Osteoblast (primary cell): ENCODE measurements around the gene SFI1. TPM values are rescaled to one million over a fixed set of nuclear protein-coding genes. Genes with fewer than 3 reads are reported as not detected.

Experiments
- DNase-seq: peaks from one replicate; pipeline ENCODE4 v3.0.0; 2011; ENCODE audit warnings: low spot score, mixed read lengths; ENCODE audit not compliant: insufficient read length; ENCODE audit errors: missing footprints
- H2AFZ ChIP-seq: 2 replicates; pipeline ENCODE4 v1.6.0; 2011; ENCODE audit warnings: mild to moderate bottlenecking, low read length
- H3K27ac ChIP-seq: 2 replicates; pipeline ENCODE4 v1.5.1; 2011; ENCODE audit warnings: mild to moderate bottlenecking, low read depth, low read length, moderate library complexity
- H3K27me3 ChIP-seq: 2 replicates; pipeline ENCODE4 v1.6.0; 2012; ENCODE audit warnings: mild to moderate bottlenecking, control low read depth, inconsistent platforms, low read length, moderate library complexity; ENCODE audit not compliant: insufficient read depth
- H3K36me3 ChIP-seq: 2 replicates; pipeline ENCODE4 v1.5.1; 2011; ENCODE audit warnings: mild to moderate bottlenecking, low read length, control low read depth, moderate library complexity; ENCODE audit not compliant: insufficient read depth
- H3K4me1 ChIP-seq: 2 replicates; pipeline ENCODE4 v1.5.1; 2011; ENCODE audit warnings: mild to moderate bottlenecking, low read length, control low read depth, moderate library complexity; ENCODE audit not compliant: insufficient read depth
- H3K4me2 ChIP-seq: 2 replicates; pipeline ENCODE4 v1.6.0; 2011; ENCODE audit warnings: mild to moderate bottlenecking, low read length; ENCODE audit not compliant: insufficient read depth
- H3K4me3 ChIP-seq: fragments of 200-600 bp; sonication (generic); 3 replicates; pipeline ENCODE4 v1.5.1; 2012; ENCODE audit warnings: mild to moderate bottlenecking, low read length, inconsistent platforms; ENCODE audit not compliant: insufficient read depth
- H3K79me2 ChIP-seq: 2 replicates; pipeline ENCODE4 v1.6.0; 2012; ENCODE audit warnings: mild to moderate bottlenecking, low read length, control low read depth, inconsistent platforms; ENCODE audit not compliant: insufficient read depth
- H3K9me3 ChIP-seq: 2 replicates; pipeline ENCODE4 v1.5.1; 2011; ENCODE audit warnings: low read depth, low read length, control low read depth
- H4K20me1 ChIP-seq: 2 replicates; pipeline ENCODE4 v1.6.0; 2012; ENCODE audit warnings: mild to moderate bottlenecking, low read length, control low read depth; ENCODE audit not compliant: insufficient read depth
- total RNA-seq: library from RNA; depleted of rRNA; stranded (reverse); fragments of >200 nt; gene quantifications from 2 replicates; pipeline ENCODE4 v1.2.3, GENCODE V29; 2012
- TF ChIP-seq, protein P1 (sequence below): IDR thresholded peaks from 2 replicates; pipeline ENCODE4 v1.5.1; 2011; ENCODE audit warnings: mild to moderate bottlenecking, low read depth, low read length, moderate library complexity; ENCODE audit errors: extremely low read depth

Gene SFI1
- total RNA-seq, 1 donor = 16.6 TPM

DNA sequence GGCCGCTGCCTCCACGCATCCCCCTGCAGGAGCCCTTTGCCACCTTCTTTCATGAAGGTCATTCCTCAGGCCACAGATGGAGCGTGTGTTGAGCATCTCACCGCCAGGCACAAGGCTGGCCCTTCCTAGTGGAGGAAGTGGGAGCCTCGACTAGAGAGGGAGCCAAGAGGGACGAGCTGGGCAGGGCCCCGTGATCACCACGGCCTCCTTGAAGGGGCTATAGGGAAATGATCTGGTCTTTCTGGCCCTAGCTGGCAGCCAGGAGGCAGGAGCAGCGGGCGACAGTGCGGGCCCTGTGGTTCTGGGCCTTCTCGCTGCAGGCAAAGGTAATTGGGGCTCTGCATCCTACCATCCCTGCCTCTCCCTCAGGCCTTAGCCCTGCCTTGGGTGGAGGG, 116.6 kb downstream of the SFI1 start:
- Histone ChIP-seq H4K20me1 (no peaks in the 10 kb centered on the region), H2AFZ (no peak overlapping the region), H3K9me3 (no peaks in the 10 kb centered on the region), H3K4me2 (no peak overlapping the region), H3K4me1 (peaks cover 6% of the 10 kb centered on the region), H3K4me3 (no peak overlapping the region), H3K79me2 (no peaks in the 10 kb centered on the region), H3K36me3 (peaks cover 12% of the 10 kb centered on the region), H3K27me3 (no peaks in the 10 kb centered on the region), H3K27ac (no peak overlapping the region)
- TF ChIP-seq, protein P1, sequence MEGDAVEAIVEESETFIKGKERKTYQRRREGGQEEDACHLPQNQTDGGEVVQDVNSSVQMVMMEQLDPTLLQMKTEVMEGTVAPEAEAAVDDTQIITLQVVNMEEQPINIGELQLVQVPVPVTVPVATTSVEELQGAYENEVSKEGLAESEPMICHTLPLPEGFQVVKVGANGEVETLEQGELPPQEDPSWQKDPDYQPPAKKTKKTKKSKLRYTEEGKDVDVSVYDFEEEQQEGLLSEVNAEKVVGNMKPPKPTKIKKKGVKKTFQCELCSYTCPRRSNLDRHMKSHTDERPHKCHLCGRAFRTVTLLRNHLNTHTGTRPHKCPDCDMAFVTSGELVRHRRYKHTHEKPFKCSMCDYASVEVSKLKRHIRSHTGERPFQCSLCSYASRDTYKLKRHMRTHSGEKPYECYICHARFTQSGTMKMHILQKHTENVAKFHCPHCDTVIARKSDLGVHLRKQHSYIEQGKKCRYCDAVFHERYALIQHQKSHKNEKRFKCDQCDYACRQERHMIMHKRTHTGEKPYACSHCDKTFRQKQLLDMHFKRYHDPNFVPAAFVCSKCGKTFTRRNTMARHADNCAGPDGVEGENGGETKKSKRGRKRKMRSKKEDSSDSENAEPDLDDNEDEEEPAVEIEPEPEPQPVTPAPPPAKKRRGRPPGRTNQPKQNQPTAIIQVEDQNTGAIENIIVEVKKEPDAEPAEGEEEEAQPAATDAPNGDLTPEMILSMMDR = no peak
- peak; percentile 53 for DNase-seq

DNA sequence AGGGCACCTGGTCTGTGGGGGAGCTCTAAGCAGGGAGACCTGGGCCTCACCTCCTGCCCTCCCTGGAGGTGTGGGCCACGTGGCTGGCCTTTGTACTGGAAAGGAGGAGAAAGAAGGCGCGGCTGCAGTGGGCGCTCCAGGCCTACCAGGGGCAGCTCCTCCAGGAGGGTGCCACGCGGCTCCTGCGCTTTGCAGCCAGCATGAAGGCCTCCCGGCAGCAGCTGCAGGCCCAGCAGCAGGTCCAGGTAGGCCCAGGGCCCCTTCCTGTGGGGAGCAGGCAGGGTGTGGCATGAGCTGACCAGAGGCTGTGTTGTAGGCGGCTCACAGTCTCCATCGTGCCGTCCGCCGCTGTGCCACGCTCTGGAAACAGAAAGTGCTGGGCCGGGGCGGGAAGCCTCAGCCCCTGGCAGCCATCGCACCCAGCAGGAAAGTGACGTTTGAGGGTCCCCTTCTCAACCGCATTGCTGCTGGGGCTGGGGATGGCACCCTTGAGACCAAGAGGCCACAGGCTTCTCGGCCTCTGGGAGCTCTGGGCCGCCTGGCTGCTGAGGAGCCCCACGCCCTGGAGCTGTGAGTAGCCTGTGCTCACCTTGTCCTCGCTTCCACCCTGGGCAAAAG, 117.1 kb downstream of the SFI1 start:
- Histone ChIP-seq H3K4me2 (no peak overlapping the region), H2AFZ (no peak overlapping the region), H3K27me3 (no peaks in the 10 kb centered on the region), H3K79me2 (no peaks in the 10 kb centered on the region), H3K4me1 (peaks cover 6% of the 10 kb centered on the region), H3K36me3 (peaks cover 15% of the 10 kb centered on the region), H3K9me3 (no peaks in the 10 kb centered on the region), H4K20me1 (peaks cover under 1% of the 10 kb centered on the region), H3K4me3 (no peak overlapping the region), H3K27ac (no peak overlapping the region)
- DNase-seq = peak; percentile 71
- TF ChIP-seq, protein P1 = no peak

DNA sequence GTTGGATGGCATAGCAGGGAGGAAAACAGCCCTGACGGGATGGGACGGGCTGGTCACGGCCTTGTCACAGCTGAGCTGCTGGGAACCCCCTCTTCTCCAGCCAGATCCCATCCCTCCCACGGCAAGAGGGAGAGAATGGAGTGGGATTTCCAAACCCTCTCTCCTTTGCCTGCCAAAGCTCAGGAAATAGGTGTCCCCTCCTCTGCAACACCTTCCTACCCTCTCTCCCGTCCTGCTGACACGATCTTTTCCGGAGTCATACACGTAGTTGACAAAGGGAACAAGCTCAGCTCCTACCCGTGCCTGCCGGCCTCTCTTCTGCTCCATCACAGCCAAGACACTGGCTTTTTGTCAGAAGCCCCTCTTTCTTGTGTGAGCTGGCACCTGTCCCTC, 117.6 kb downstream of the SFI1 start:
- H3K4me1 ChIP-seq = peaks cover 6% of the 10 kb centered on the region
- H3K4me2 ChIP-seq = no peak overlapping the region
- no peak overlapping the region for H3K27ac ChIP-seq
- DNase-seq = peak; percentile 69
- H2AFZ ChIP-seq = no peak overlapping the region
- peaks cover 5% of the 10 kb centered on the region for H4K20me1 ChIP-seq
- no peaks in the 10 kb centered on the region for H3K79me2 ChIP-seq
- H3K27me3 ChIP-seq = no peaks in the 10 kb centered on the region
- TF ChIP-seq, protein P1 = no peak
- H3K4me3 ChIP-seq = no peak overlapping the region
- H3K36me3 ChIP-seq = peaks cover 20% of the 10 kb centered on the region
- no peaks in the 10 kb centered on the region for H3K9me3 ChIP-seq

DNA sequence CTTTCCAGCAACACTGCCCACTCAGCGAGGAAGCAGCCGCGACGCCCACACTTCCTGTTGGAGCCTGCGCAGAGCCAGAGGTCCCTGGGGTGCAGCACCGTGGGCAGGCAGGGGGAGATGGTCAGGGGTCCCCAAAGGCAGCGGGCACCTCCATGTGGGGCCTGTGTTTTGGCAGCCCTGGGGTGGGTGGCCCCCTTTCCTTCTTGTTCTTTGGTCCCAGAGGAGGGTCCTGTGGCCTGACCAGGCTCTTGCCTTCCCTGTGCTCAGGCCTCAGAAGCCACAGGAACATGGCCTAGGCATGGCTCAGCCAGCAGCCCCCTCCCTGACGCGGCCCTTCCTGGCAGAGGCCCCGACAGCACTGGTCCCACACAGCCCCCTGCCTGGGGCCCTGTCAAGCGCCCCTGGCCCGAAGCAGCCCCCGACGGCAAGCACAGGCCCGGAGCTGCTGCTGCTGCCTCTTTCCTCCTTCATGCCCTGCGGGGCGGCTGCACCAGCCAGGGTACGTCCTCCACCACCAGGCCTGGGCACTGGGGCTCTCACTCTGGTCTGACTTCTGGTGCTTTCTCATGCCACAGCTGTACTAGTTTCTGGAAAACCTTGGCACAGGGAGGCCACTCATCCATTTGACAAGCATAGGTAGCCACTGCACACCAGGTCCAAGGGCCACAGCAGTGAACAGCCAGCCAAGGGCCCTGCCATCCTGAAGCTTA, 118.6 kb downstream of the SFI1 start:
- H3K9me3 ChIP-seq = no peaks in the 10 kb centered on the region
- H4K20me1 ChIP-seq = peaks cover 6% of the 10 kb centered on the region
- no peaks in the 10 kb centered on the region for H3K27me3 ChIP-seq
- peaks cover 30% of the 10 kb centered on the region for H3K36me3 ChIP-seq
- H2AFZ ChIP-seq = no peak overlapping the region
- no peak overlapping the region for H3K4me2 ChIP-seq
- H3K4me3 ChIP-seq = no peak overlapping the region
- no peak overlapping the region for H3K27ac ChIP-seq
- no peaks in the 10 kb centered on the region for H3K79me2 ChIP-seq
- peak; percentile 74 for DNase-seq
- H3K4me1 ChIP-seq = peaks cover 6% of the 10 kb centered on the region
- TF ChIP-seq, protein P1 = no peak
